Activated CD4-positive, alpha-beta memory T cell treated with anti-CD3 and anti-CD28 coated beads, Interleukin-2, amount 10 ng/mL, durations not matched to agents 7 days and 5 days (primary cell): Measurements from ENCODE around the gene CTNNA2. TPM values are rescaled to one million over a fixed set of nuclear protein-coding genes. Genes with fewer than 3 reads are reported as not detected.

ENCODE experiments used
- CTCF ChIA-PET: fragments of 350-600 bp; sonication (Branson Sonifier 250); formaldehyde crosslinking; loops from one replicate; lab custom pipeline; 2021; ENCODE audit warnings: antibody characterized with exemption, inconsistent platforms; lab: Charles Lee
- POLR2A ChIA-PET: fragments of 350-600 bp; sonication (Branson Sonifier 250); formaldehyde crosslinking; loops from one replicate; lab custom pipeline; 2021; ENCODE audit warnings: antibody characterized with exemption; lab: Charles Lee
- DNase-seq: peaks from one replicate; pipeline ENCODE4 v3.0.0-alpha.2; 2020
- H3K27ac Mint-ChIP-seq: one replicate; pipeline ENCODE4 v1.8.0; 2021; ENCODE audit warnings: mild to moderate bottlenecking, mixed read lengths
- H3K27me3 Mint-ChIP-seq: one replicate; pipeline ENCODE4 v1.8.0; 2021; ENCODE audit warnings: mixed read lengths
- H3K36me3 Mint-ChIP-seq: one replicate; pipeline ENCODE4 v1.8.0; 2021; ENCODE audit warnings: low read depth, mixed read lengths
- H3K4me1 Mint-ChIP-seq: one replicate; pipeline ENCODE4 v1.8.0; 2021; ENCODE audit warnings: mixed read lengths
- H3K4me3 Mint-ChIP-seq: one replicate; pipeline ENCODE4 v1.8.0; 2021; ENCODE audit warnings: mild to moderate bottlenecking, mixed read lengths
- H3K9me3 Mint-ChIP-seq: one replicate; pipeline ENCODE4 v1.8.0; 2021; ENCODE audit warnings: mixed read lengths
- total RNA-seq, 2 experiments: library from RNA; stranded (reverse); gene quantifications; one replicate each; pipeline ENCODE4 v1.2.3, GENCODE V29; 2021

CTNNA2 gene
- total RNA-seq, 2 experiments from 2014 or later = not detected

DNA sequence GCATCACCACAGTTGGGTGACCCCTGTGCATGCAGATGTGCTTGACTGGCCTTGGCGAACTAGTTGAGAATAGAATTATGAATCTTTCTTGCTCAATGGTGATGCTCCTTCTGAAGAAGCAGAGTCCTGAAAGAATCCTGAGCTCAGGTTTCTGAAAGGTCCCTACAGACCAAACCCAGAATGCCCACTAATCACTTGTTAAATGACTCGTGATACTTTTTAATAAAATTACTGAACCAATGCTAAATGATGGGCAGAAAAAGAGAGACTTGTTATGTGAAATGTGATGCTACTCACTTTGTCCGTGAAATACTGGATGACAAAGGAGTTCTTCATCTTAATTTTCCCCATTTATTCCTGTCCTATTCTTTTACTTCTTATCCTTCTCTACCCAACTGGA, 1055.2 kb downstream of the CTNNA2 start:
- Mint-ChIP-seq H3K36me3 (no peaks in the 10 kb centered on the region), H3K27ac (no peak overlapping the region), H3K27me3 (no peaks in the 10 kb centered on the region), H3K9me3 (peaks cover 6% of the 10 kb centered on the region), H3K4me3 (no peak overlapping the region), H3K4me1 (no peaks in the 10 kb centered on the region)
- CTCF ChIA-PET = no interaction called here
- POLR2A ChIA-PET = no interaction called here
- no peak for DNase-seq

- no peak for DNase-seq
- H3K4me1 Mint-ChIP-seq = no peaks in the 10 kb centered on the region
- CTCF ChIA-PET = no interaction called here
- H3K27ac Mint-ChIP-seq = no peak overlapping the region
- peaks cover 4% of the 10 kb centered on the region for H3K9me3 Mint-ChIP-seq
- H3K4me3 Mint-ChIP-seq = no peak overlapping the region
- no peaks in the 10 kb centered on the region for H3K27me3 Mint-ChIP-seq
- POLR2A ChIA-PET = no interaction called here
- H3K36me3 Mint-ChIP-seq = no peaks in the 10 kb centered on the region
These were observed 1060.3 kb downstream of the CTNNA2 start for GRCh38 chr2:80573167-80573566.

GRCh38 chr2:80573950-80574349, 1061.1 kb downstream of the CTNNA2 start:
- no peak for DNase-seq
- H3K4me3 Mint-ChIP-seq = no peak overlapping the region
- no peaks in the 10 kb centered on the region for H3K9me3 Mint-ChIP-seq
- H3K27me3 Mint-ChIP-seq = no peaks in the 10 kb centered on the region
- CTCF ChIA-PET = no interaction called here
- H3K36me3 Mint-ChIP-seq = no peaks in the 10 kb centered on the region
- H3K27ac Mint-ChIP-seq = no peak overlapping the region
- no peaks in the 10 kb centered on the region for H3K4me1 Mint-ChIP-seq
- POLR2A ChIA-PET = no interaction called here

DNA sequence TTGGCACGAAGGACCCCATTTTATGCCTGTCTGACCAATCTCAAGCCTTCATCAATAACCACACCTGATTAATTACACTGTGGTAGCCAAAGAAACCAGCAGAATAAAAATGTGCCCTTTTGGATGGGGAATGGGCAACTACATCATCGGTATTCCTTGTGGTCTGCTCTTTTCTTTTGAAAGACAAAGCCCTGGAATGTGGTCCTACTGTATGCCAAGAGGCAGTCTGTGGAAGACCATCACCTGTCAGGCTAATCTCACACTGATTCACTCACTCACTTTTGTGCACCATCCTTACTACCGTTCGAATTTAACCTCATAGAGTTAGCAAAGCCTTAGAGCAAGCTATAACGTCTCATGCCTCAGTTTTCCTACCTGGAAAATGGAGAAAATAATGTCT, 1066.9 kb downstream of the CTNNA2 start:
- Mint-ChIP-seq H3K27me3 (no peaks in the 10 kb centered on the region), H3K36me3 (no peaks in the 10 kb centered on the region), H3K27ac (no peak overlapping the region), H3K9me3 (peaks cover 2% of the 10 kb centered on the region), H3K4me1 (no peaks in the 10 kb centered on the region), H3K4me3 (no peak overlapping the region)
- DNase-seq = no peak
- POLR2A ChIA-PET = no interaction called here
- CTCF ChIA-PET = no interaction called here

DNA sequence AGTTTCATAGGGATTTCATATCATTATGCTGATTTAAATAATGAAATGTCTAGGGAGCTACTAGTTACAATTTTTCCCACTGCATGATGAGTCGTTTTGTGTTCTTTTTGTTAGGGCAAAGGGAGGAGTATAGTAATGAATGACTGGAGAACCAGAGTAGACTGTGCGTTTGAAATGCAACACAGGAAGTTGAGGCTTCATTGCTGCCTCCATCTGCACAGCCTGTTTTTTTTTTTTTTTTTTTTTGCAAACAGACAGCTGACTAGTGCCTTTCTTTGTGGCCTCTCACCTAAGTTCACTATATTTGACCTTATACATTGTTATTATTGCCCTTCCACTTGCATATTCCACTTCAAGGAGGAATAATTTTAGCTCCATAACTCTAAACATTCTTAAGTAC, 1078.4 kb downstream of the CTNNA2 start:
- peaks cover 11% of the 10 kb centered on the region for H3K9me3 Mint-ChIP-seq
- no peak overlapping the region for H3K4me3 Mint-ChIP-seq
- H3K4me1 Mint-ChIP-seq = no peaks in the 10 kb centered on the region
- DNase-seq = no peak
- H3K27ac Mint-ChIP-seq = no peak overlapping the region
- POLR2A ChIA-PET = no interaction called here
- CTCF ChIA-PET = no interaction called here
- H3K27me3 Mint-ChIP-seq = no peaks in the 10 kb centered on the region
- no peaks in the 10 kb centered on the region for H3K36me3 Mint-ChIP-seq

DNA sequence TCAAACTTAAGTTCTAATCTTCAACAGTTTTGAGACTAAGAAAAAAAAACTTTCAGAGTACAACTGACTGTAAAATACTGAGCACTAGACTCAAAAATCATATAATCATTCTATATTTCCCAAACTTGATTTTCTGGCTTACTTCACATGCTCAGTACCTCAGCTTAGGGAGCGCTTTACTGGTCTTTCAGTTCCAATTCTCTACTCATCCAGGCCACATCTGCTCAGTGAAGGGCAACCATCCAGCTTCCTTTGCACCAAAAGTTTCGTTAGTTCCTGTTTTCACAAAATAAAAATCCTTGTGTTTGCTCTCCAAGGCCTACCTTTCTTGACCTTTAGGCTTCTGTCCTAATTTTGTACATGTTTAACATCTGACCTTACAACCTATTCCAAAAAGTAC, 1079.3 kb downstream of the CTNNA2 start:
- no peaks in the 10 kb centered on the region for H3K36me3 Mint-ChIP-seq
- POLR2A ChIA-PET = no interaction called here
- no peak overlapping the region for H3K27ac Mint-ChIP-seq
- CTCF ChIA-PET = no interaction called here
- no peak for DNase-seq
- no peaks in the 10 kb centered on the region for H3K27me3 Mint-ChIP-seq
- H3K4me1 Mint-ChIP-seq = no peaks in the 10 kb centered on the region
- peaks cover 11% of the 10 kb centered on the region for H3K9me3 Mint-ChIP-seq
- no peak overlapping the region for H3K4me3 Mint-ChIP-seq

- Mint-ChIP-seq H3K4me3 (no peak overlapping the region), H3K27me3 (no peaks in the 10 kb centered on the region), H3K9me3 (peaks cover 3% of the 10 kb centered on the region), H3K4me1 (no peaks in the 10 kb centered on the region), H3K27ac (no peak overlapping the region), H3K36me3 (no peaks in the 10 kb centered on the region)
- ChIA-PET CTCF (no interaction called here), POLR2A (no interaction called here)
- DNase-seq = no peak
These were observed 1097.3 kb downstream of the CTNNA2 start for GRCh38 chr2:80610108-80610507.

- no peaks in the 10 kb centered on the region for H3K4me1 Mint-ChIP-seq
- CTCF ChIA-PET = no interaction called here
- H3K36me3 Mint-ChIP-seq = no peaks in the 10 kb centered on the region
These were observed 1108.8 kb downstream of the CTNNA2 start for GRCh38 chr2:80621656-80622055.

DNA sequence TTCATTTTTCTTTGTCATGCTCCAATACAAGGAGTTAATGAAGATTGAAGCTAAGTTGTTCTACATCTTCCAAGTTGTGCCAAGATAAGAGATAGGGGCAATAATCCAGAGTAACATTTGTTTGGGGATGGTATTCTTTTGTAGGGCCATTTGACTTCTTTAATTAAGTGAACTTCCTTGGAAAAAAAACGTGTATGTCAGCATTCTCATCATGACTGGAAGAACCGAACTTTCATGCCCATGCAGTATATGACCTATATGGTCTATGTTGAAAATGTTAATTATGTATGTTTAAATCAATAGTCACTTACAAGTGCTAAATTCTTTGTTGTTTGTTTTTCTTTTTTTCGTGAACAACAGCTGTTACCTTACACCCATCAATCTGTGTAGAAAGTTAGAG, 1111.2 kb downstream of the CTNNA2 start:
- Mint-ChIP-seq H3K36me3 (no peaks in the 10 kb centered on the region), H3K9me3 (peaks cover 17% of the 10 kb centered on the region), H3K27me3 (no peaks in the 10 kb centered on the region), H3K4me3 (no peak overlapping the region), H3K27ac (no peak overlapping the region), H3K4me1 (no peaks in the 10 kb centered on the region)
- no peak for DNase-seq
- POLR2A ChIA-PET = no interaction called here
- CTCF ChIA-PET = no interaction called here

More at GRCh38 chr2:80621656-80622055, 1108.8 kb downstream of the CTNNA2 start:
- no peak overlapping the region for H3K27ac Mint-ChIP-seq
- no peak overlapping the region for H3K4me3 Mint-ChIP-seq
- no peaks in the 10 kb centered on the region for H3K27me3 Mint-ChIP-seq
- DNase-seq = no peak
- POLR2A ChIA-PET = no interaction called here
- peaks cover 10% of the 10 kb centered on the region for H3K9me3 Mint-ChIP-seq

- Mint-ChIP-seq H3K27ac (no peak overlapping the region), H3K36me3 (no peaks in the 10 kb centered on the region), H3K4me3 (no peak overlapping the region), H3K27me3 (no peaks in the 10 kb centered on the region), H3K4me1 (no peaks in the 10 kb centered on the region), H3K9me3 (peaks cover 18% of the 10 kb centered on the region)
- no peak for DNase-seq
- ChIA-PET POLR2A (no interaction called here), CTCF (no interaction called here)
These were observed 1121.7 kb downstream of the CTNNA2 start for GRCh38 chr2:80634590-80634989.

- POLR2A ChIA-PET = no interaction called here
- H3K27ac Mint-ChIP-seq = no peak overlapping the region
- CTCF ChIA-PET = no interaction called here
These were observed 1125.9 kb downstream of the CTNNA2 start for GRCh38 chr2:80638783-80639182.

DNA sequence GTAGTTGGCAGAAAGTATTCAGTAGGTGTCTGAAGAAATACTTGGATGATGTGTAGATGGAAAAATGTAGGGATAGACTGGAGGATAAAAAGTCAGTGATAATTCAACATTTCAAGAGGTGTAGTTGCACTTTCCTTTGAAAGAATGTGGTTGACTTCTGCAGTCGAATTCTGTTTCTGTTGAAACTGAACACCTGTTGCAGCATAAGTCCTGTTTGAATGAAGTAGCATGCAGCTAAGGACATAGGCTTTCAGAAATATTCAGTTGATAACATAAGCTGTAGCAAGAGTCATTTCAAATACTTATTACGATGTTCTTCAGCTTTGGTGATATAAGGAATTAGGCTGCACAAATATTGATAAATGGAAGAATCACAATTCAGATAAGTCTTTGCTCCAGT, 1129.6 kb downstream of the CTNNA2 start:
- Mint-ChIP-seq H3K36me3 (no peaks in the 10 kb centered on the region), H3K27me3 (no peaks in the 10 kb centered on the region), H3K27ac (no peak overlapping the region), H3K9me3 (peaks cover 8% of the 10 kb centered on the region), H3K4me1 (no peaks in the 10 kb centered on the region), H3K4me3 (no peak overlapping the region)
- ChIA-PET CTCF (no interaction called here), POLR2A (no interaction called here)
- DNase-seq = no peak

More at GRCh38 chr2:80638783-80639182, 1125.9 kb downstream of the CTNNA2 start:
- peaks cover 19% of the 10 kb centered on the region for H3K9me3 Mint-ChIP-seq
- no peaks in the 10 kb centered on the region for H3K27me3 Mint-ChIP-seq
- no peaks in the 10 kb centered on the region for H3K36me3 Mint-ChIP-seq
- DNase-seq = no peak
- no peak overlapping the region for H3K4me3 Mint-ChIP-seq
- no peaks in the 10 kb centered on the region for H3K4me1 Mint-ChIP-seq

DNA sequence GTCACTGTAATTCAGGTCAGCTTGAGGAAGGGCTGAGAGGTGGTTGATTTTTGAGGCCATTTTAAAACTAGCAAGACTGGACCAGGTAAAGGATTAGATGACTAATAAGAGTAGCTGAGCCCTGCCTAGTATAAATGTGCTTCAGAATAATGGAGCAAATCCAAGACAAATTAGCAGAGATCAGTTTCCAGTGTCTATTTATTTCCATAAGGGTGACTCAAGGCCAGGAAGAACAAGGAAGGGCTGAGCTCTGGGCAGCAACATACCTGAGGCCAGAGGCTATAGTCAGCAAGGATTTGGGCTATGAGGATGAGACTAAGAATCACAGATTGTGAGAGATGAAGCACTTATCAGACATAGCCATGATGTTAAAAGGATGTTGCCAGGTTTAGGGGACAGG, 1130.7 kb downstream of the CTNNA2 start:
- POLR2A ChIA-PET = no interaction called here
- H3K9me3 Mint-ChIP-seq = peaks cover 5% of the 10 kb centered on the region
- H3K36me3 Mint-ChIP-seq = no peaks in the 10 kb centered on the region
- no peak for DNase-seq
- H3K4me1 Mint-ChIP-seq = no peaks in the 10 kb centered on the region
- H3K27me3 Mint-ChIP-seq = no peaks in the 10 kb centered on the region
- H3K4me3 Mint-ChIP-seq = no peak overlapping the region
- H3K27ac Mint-ChIP-seq = no peak overlapping the region
- CTCF ChIA-PET = no interaction called here

DNA sequence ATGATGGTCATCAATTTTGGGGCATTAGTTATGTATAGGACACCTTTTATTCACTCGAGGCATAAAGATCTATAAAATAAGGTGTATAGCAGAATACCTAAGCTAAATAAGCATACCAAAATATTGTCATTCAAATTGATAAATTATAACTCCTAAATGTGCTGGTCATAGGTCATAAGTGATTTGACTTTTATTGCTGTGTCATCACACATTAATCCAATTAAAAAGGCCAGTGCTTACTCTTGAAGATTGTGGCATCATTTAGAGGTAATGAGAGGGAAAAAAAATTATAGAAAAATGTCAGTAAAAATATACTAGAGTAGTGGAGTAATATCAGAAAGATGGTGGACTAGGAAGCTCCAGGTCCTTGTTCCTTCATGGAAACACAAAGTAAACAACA, 1138.6 kb downstream of the CTNNA2 start:
- ChIA-PET CTCF (no interaction called here), POLR2A (no interaction called here)
- Mint-ChIP-seq H3K27me3 (no peaks in the 10 kb centered on the region), H3K4me1 (no peaks in the 10 kb centered on the region), H3K36me3 (no peaks in the 10 kb centered on the region), H3K4me3 (no peak overlapping the region), H3K9me3 (peaks cover 13% of the 10 kb centered on the region), H3K27ac (no peak overlapping the region)
- no peak for DNase-seq

DNA sequence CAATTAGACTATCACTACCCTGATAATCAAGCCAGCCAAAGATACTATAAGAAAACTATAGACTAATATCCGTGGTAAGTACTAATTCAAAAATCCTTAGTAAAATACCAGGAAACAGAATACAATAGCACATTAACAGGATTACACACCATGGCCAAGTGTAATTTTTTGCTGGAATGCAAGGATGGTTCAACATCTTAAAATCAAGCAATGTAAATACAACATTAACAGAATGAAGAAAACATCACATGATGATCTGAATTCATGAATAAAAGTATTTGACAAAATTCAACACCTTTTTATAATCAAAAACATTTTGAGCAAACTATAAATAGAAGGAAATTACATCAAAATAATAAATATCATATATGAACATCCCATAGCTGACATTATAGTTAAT, 1142.4 kb downstream of the CTNNA2 start:
- H3K36me3 Mint-ChIP-seq = no peaks in the 10 kb centered on the region
- peaks cover 9% of the 10 kb centered on the region for H3K9me3 Mint-ChIP-seq
- no peak overlapping the region for H3K27ac Mint-ChIP-seq
- POLR2A ChIA-PET = no interaction called here
- no peak overlapping the region for H3K4me3 Mint-ChIP-seq
- CTCF ChIA-PET = no interaction called here
- H3K4me1 Mint-ChIP-seq = no peaks in the 10 kb centered on the region
- H3K27me3 Mint-ChIP-seq = no peaks in the 10 kb centered on the region
- no peak for DNase-seq
